ENCODE data around the gene MAGI1.

Gene MAGI1

GRCh38 chr3:65497846-65498245 lies 540.9 kb downstream of the MAGI1 start:
- TF ChIP-seq CTCF (conservative IDR thresholded peaks at IDR 0.05) (no peak), ZFX (IDR thresholded peaks at IDR 0.05) (no peak)
- H3K27ac ChIP-seq: no peak overlapping the region

GRCh38 chr3:65497236-65497635 lies 541.5 kb downstream of the MAGI1 start:
- TF ChIP-seq ZFX (IDR thresholded peaks at IDR 0.05) (no peak), CTCF (conservative IDR thresholded peaks at IDR 0.05) (no peak)
- H3K27ac ChIP-seq: no peak overlapping the region

GRCh38 chr3:65493938-65494337 lies 544.8 kb downstream of the MAGI1 start:
- no peak overlapping the region for H3K27ac ChIP-seq
- TF ChIP-seq ZFX (IDR thresholded peaks at IDR 0.05) (no peak), CTCF (conservative IDR thresholded peaks at IDR 0.05) (no peak)

- TF ChIP-seq CTCF (conservative IDR thresholded peaks at IDR 0.05): 0 out of 2 replicates have a peak, but pooled peaks have one; percentile 6
- TF ChIP-seq ZFX (IDR thresholded peaks at IDR 0.05): no peak
- H3K27ac ChIP-seq: no peak overlapping the region
Observed at GRCh38 chr3:65493371-65493882, 545.3 kb downstream of the MAGI1 start.

- TF ChIP-seq ZFX (IDR thresholded peaks at IDR 0.05) (no peak), CTCF (conservative IDR thresholded peaks at IDR 0.05) (no peak)
- H3K27ac ChIP-seq: no peak overlapping the region
Observed at GRCh38 chr3:65492249-65492648, 546.5 kb downstream of the MAGI1 start.

GRCh38 chr3:65490114-65490513 lies 548.6 kb downstream of the MAGI1 start:
- TF ChIP-seq ZFX (IDR thresholded peaks at IDR 0.05) (no peak), CTCF (conservative IDR thresholded peaks at IDR 0.05) (no peak)

GRCh38 chr3:65489253-65489652 lies 549.5 kb downstream of the MAGI1 start:
- H3K27ac ChIP-seq: no peak overlapping the region
- TF ChIP-seq CTCF (conservative IDR thresholded peaks at IDR 0.05): no peak
- TF ChIP-seq ZFX (IDR thresholded peaks at IDR 0.05): no peak

More at GRCh38 chr3:65490114-65490513, 548.6 kb downstream of the MAGI1 start:
- no peak overlapping the region for H3K27ac ChIP-seq

Data from C4-2B (cell line).